ENCODE measurements around the gene GPBP1L1.
A peak's percentile ranks its signal among the peaks of the same experiment; 100 is the strongest.
"Not testable (repeated sequence)": the region's sequence is repeated elsewhere in the genome, so short reads cannot be mapped to it uniquely, and the experiment has no call there.

The GPBP1L1 gene

DNA sequence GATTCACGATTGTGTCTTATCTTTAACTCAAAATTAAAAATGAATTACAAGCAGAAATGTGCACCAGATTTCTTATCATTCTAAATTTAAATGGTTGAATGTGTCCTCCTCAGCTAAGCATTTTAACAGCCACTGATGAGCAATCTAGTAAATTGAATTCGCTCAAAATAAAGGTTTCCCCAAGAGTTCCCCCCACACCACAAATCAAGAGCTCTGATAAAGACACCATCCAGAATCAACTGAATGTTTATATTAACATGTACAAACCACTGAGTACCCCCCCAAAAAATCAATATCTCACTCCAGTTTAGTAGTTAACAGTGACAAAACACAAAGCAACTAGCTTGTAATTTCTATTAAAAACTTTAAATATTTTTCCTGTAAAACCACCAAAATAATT lies 1.9 kb downstream of the GPBP1L1 start:
- peak overlapping the region in 3 of 21 experiments; percentile 39 to 98 (median 94) for H3K27ac ChIP-seq

DNA sequence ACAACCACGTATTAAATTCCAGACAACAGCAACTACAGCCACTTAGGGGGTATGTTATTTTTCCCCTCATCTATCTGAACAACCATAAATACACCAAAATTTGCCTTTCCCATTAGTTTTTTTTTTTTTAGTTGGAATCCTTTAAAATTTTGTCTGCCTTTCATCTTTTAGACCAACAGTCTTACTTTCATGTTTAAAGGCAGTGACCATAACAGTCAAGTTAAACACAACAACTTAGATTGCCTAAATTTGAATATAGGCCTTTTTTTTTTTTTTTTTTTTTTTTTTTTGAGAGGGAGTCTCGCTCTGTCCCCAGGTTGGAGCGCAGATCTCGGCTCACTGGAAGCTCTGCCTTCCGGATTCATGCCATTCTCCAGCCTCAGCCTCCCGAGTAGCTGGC lies 3.4 kb downstream of the GPBP1L1 start:
- Histone ChIP-seq H3K27ac (no peak overlapping the region), H3K4me3 (no peak overlapping the region)

More for the DNA sequence above, 1.9 kb downstream of the GPBP1L1 start:
- peak overlapping the region in 5 of 7 experiments; percentile 86 to 94 (median 93) for H3K4me3 ChIP-seq

DNA sequence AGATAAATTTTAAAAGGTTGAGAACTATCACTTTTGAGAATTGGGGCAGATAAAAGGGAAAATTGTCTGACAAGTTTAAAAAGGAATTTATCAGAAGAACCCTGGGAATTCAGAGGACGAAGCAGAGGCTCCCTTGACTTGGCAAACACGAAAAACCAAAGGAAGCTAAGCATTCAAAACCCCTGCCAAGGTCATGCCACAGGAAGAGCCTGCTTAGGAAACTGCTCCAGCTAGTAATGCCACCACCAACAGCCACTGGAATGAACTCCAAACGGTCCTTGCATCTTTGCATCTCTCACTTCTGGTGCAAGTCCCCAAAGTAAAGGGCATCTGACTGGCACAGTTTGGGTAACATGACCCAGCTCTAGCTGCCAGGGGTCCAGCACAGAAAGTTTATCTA lies 7.2 kb downstream of the GPBP1L1 start:
- H3K27ac ChIP-seq = peak overlapping the region in 4 of 21 experiments; percentile 8 to 23 (median 20)

DNA sequence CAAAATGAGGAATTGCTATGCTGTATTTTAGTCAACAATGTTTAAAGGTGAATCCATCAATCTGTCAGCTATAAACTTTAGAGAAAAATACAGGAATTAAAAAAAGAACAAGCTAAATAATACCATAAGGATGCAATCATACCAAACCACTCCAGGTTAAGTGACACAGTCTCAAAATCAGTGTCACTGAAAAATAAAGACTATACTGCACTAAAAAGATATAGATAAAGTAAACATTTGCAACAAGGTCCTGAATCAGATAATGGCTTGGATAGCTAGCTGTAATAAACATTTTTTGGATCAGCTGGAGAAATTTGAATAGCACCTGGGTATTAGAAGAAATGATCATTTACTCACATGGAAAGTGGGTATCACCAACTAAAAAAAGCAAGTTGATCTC lies 7.8 kb downstream of the GPBP1L1 start:
- Histone ChIP-seq H3K27ac (peak overlapping the region in 1 of 21 experiments; percentile 18), H3K4me3 (no peak overlapping the region)

More for the DNA sequence above, 7.2 kb downstream of the GPBP1L1 start:
- no peak overlapping the region for H3K4me3 ChIP-seq

DNA sequence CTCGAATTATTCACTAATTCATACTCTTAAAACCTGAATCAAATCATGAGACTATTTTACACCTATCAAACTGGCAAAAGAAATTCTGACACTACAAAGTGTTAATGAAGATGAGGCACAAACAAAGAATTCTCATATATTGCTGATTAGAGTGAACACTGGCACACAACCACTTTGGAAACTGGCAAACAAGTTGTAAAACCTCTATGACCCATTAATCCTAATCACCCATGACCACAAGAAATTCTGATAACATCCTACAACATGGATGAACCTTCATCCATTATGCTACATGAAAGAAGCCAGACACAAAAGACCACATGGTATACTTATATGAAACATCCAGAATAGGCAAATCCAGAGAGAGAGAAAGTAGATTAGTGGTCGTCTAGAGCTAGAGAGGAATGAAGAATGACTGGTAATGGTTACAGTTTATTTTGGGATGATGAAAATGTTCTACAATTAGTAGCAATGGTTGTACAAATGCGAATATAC lies 8.5 kb downstream of the GPBP1L1 start:
- H3K4me3 ChIP-seq = no peak overlapping the region
- H3K27ac ChIP-seq = peak overlapping the region in 2 of 21 experiments; percentile 11 to 22

DNA sequence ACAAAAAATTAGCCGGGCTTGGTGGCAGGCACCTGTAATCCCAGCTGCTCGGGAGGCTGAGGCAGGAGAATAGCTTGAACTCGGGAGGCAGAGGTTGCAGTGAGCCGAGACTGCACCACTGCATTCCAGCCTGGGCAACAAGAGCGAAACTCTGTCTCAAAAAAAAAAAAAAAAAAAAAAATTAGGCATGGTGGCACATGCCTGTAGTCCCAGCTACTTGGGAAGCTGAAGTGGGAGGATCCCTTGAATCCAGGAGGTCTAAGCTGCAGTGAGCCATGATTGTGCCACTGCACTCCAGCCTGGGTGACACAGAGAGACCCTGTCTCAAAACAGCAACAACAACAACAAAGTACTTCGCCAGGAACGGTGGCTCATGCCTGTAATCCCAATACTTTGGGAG lies 9.8 kb downstream of the GPBP1L1 start:
- not testable (repeated sequence) for H3K27ac ChIP-seq, H3K4me3 ChIP-seq

DNA sequence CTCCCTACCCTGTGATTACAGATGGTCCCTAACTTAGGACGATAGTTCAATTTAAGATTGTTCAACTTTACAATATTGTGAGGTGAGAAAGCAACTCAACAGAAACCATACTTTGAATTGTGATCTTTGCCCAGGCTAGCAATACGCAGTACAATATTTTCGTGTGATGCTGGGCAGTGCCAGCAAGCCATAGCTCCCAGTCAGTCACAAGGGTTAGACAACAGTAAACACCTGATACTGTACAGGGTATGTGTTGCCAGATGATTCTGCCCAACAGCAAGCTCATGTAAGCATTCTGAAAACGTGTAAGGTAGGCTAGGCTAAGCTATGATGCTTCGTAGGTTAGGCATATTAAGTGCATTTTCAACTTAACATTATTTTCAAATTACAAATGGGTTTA lies 11.9 kb downstream of the GPBP1L1 start:
- Histone ChIP-seq H3K27ac (no peak overlapping the region), H3K4me3 (no peak overlapping the region)

DNA sequence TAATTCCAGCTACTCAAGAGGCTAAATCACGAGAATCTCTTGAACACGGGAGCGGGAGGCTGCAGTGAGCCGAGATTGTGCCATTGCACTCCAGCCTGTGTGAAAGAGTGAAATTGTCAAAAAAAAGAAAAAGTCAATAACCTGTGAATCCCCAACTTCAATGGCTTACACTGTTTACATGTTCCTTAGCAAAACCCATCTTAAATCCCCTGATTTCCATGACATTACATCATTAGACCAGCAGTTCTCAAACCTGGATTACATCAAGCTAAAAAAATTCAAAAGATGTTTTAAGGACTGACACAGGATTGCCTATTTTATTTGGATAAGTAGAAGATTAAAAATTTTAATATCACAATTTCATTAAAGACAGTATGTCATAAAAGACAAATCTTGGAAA lies 12.4 kb downstream of the GPBP1L1 start:
- no peak overlapping the region for H3K27ac ChIP-seq
- H3K4me3 ChIP-seq = no peak overlapping the region

DNA sequence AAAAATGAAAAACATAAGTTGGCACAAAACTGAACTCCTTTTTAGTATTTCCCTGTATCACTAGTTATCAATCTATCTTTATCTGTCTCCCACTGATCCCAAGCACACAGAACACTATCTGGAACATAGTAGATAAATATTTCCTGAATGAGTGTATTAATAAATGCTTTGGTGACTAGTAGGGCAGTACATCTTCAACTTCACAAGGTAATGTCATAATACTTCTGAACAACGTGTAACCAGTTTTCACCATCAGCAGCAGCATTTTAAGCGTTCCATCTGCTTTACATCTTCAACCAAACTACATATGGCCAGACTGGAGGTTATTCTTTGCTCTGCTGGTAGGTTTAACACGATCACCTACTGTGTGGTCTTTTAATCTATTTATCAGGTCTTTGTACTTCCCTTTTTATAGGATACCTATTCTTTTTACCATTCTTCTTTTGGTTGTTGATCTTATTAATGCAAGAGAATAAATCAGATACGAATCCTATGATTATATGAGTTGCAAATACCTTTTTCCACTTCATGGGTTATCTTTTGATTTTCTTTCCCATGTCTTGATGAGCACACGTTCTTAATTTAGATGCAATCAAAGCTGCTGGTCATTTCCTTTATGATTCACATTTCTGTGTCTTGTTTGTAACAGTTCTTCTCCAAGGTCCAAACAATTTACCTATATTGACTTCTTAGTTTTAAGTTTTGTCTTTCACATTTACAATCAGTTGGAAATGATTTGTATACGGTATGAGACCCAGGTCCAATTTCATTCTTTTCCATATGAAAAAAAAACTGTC lies 16.3 kb downstream of the GPBP1L1 start:
- peak overlapping the region in 1 of 21 experiments; percentile 9 for H3K27ac ChIP-seq
- no peak overlapping the region for H3K4me3 ChIP-seq

DNA sequence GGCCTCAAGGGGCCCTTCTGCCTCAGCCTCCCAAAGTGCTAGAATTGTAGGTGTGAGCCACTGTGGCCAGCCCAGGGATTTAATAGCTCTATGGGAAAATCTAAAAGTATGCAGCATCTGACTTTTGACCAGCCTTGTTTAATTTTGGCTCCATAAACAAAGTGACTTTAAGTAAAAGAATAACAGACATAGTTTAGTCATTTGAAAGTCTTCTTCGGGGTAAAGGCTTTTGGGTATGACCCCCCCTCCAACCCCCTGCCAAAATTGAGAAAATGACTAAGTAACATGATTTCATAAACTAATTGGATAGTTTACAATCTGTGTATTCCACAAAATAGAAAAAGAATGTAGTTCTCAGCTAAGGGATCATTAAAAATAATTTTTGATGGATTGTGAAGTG lies 17.0 kb downstream of the GPBP1L1 start:
- peak overlapping the region in 1 of 21 experiments; percentile 9 for H3K27ac ChIP-seq
- H3K4me3 ChIP-seq = no peak overlapping the region

DNA sequence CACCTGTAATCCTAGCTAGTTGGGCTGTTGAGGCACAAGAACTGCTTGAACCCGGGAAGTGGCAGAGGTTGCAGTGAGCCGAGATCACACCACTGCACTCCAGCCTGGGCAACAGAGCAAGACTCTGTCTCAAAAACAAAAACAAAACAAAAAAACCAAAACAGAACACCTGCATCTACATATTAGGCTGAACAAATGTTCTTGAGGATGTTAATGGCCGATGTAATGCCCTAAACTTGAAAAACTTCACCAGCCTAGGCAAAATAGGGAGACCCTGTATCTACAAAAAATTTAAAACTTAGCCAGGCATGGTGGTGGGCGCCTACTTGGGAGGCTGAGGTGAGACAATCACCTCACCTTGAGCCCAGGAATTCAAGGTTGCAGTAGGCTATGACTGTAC lies 17.8 kb downstream of the GPBP1L1 start:
- Histone ChIP-seq H3K4me3 (no peak overlapping the region), H3K27ac (no peak overlapping the region)

DNA sequence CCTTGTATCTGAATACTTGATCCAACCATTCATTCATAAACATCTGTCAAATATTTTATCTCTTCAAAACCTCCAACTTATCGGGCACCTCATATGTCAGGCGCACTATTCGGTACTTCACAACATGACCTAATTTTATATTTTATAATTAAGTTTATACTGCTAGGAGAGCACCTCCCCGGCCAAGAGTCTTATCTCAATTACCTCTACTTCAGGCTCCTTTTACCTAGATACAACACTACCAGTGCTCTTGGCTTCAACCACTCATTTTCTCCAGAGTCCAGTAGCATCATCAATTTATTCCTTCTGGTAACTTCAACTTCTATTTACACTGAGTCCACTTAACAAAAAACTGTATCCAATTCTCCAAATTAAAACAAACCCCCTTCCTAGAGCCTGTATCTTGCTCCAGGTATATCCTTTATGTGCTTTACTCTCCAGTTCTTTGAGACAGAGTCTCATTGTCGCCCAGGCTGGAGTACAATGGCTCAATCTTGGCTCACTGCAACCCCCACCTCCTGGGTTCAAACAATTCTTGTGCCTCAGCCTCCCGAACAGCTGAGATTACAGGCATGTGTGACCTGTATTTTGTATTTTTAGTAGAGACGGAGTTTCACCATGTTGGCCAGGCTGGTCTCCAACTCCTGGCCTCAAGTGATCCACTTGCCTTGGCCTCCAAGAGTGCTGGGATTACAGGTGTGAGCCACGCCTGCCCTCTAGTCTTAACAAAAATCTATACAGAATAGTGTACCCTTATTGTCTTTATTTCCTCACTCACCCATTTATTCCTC lies 18.8 kb downstream of the GPBP1L1 start:
- H3K27ac ChIP-seq = no peak overlapping the region
- H3K4me3 ChIP-seq = no peak overlapping the region

DNA sequence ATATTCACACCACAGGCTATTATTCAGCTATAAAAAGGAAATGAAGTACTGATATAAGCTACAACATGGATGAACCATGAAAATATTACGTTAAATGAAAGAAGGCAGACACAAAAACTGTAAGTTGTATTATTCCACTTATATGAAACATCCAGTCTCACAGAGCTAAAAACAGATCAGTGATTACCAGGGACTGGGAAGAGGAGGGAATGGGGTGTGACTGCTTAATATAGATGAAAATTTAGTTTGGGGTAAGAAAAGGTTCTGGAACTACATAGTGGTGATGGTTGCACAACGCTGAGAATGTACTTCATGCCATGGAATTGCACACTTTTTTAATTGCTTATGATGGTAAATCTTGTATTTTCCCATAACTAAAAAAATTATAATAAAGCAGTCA lies 19.5 kb downstream of the GPBP1L1 start:
- Histone ChIP-seq H3K27ac (no peak overlapping the region), H3K4me3 (no peak overlapping the region)

DNA sequence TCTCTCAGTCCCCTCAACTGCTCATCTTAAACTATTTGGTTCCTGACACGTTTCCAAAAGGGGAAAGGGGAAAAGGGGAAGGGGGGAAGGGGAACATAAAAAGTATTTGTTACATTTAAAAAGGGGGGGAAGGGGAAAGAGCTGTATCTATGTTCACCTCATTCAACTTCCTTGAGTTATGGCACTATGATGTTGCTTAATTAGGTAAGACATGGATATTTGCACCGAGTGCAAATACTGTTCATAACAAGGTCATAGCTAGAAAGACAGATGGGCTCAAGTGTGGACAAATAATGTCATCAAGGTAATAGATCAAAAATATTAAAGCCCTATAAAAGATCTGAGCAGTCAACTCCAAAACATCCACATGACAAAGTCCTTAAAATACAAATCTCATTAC lies 26.0 kb downstream of the GPBP1L1 start:
- Histone ChIP-seq H3K4me3 (no peak overlapping the region), H3K27ac (no peak overlapping the region)

DNA sequence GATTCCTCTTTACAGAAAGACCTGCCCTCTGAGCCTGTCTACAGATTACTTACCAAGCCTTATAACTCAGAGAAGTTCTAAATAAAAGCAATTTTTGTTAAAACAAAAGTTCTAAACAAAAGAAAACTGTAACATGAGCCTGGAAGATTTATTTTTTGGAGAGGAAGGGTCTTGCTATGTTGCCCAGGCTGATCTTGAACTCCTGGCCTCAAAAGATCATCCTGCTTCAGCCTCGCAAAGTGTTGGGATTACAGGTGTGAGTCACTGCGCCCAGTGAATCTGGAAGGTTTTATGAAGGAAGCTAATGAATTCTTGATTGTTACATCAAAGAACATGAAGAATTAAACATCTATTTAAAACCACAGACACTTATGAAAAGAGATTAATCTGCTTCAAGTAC lies 27.1 kb downstream of the GPBP1L1 start:
- Histone ChIP-seq H3K4me3 (no peak overlapping the region), H3K27ac (peak overlapping the region in 1 of 21 experiments; percentile 8)

DNA sequence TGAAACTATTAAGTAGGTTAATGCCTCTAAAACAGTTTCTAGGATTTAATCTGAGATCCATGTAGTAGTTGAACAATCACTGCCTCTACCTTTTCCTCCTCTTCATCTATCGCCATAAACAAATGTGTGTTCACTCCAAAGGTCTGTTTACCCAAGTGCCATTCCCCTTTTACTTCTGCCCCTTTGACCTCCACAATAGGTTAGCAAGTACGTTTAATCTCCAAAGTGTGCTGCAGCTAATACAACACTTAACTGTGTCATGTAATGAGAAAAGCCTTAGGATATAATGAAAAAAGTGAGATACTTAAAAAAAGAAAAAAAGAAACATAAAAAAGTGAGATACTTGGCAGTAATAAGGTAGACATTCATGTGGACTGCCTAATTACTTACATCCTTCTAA lies 28.2 kb downstream of the GPBP1L1 start:
- Histone ChIP-seq H3K4me3 (no peak overlapping the region), H3K27ac (no peak overlapping the region)

DNA sequence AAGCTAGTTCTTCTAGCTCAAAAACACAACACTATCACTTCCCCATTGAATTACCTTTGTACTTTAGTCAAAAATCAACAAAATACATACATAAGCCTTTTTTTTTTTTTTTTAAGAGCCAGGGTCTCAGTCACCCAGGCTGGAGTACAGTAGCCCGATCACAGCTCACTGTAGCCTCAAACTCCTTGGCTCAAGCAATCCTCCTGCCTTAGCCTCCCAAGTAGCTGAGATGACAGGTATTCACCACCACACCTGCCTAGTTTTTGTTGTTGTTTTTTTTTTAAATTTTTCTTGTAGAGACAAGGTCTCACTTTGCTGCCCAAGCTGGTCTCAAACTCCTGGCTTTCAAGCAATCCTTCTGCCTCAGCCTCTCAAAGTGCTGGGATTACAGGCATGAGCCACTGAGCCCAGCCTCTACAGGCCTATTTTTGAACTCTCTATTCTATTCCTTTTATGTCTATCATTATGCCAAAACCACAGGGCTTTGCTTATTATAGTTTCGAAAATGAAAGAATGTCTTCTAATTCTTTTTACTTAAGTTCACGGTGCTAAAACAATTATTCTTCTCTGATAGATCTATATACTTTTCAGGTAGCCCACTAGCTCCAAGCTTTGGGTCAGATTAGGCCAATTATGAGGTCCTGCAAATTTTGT lies 29.6 kb downstream of the GPBP1L1 start:
- H3K27ac ChIP-seq = no peak overlapping the region

DNA sequence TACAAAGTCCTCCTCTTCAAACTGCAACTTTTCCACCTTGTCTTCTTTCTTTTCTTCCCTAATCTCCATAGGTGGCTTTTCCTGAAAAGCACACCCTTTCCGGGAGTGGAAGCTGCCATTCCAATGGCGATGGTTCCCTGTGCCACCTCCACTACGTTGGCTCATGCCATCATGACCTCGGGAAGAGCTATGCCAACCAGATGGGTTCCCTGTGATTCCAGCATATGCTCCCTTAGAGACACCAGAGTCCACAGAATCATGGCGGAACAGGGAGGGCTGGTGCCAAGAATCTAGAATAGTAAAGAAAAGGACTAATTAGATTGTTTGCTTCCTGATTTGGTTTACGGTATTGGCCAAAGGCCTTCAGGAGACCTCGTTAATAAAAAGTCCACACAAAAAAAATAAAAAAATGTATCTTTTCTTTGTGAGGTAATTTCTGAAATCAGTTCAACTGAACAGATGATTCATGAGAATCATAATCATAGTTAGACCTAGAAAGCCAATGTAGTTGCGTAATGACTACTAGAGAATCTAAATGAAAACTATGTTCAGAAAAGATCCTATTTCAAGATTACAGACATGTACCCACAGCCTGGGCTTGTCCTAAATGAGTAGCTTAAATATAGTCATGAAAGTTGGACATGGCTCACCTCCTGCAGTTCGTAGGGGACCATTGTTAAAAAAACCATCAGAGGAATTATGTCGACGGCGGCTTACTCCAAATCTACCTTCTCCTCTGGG lies 31.6 kb downstream of the GPBP1L1 start:
- Histone ChIP-seq H3K4me3 (no peak overlapping the region), H3K27ac (no peak overlapping the region)

More for the DNA sequence above, 29.6 kb downstream of the GPBP1L1 start:
- H3K4me3 ChIP-seq = no peak overlapping the region

DNA sequence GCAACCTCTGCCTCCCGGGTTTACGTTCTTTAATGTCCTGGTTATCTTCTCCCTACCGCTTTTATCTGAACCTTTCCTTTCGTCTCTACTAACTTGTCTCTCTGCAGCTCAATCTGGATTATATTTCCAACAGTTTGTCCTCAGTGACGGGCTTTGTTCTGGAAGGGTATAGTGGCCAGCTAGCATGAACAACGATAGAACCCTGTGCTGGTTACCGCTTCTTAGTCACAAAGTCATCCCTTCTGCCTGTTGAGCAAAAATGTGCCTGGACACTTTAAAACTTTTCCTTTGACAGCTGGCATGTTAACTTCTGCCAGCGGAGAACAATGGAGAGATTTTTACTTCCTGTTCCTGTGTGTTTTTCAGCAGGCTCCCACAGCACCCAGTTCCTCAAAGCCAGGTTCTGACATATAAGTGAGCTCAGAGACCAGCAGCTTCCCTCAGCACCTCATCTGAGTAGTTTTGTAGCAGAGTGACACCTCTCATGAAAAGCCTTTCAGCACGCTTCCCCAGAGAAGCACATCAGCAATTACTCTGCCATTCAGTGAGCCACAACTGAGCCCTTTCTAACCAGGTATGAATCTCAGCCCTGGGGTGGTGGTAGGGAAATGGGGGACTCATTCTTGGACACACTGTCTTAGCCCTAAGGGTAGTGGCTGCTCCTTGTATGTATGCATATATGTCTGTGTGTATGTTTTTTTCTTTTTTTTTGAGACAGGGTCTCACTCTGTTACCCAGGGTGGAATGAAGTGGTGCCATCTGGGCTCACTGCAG lies 38.9 kb downstream of the GPBP1L1 start:
- H3K27ac ChIP-seq = peak overlapping the region in 1 of 21 experiments; percentile 26
- no peak overlapping the region for H3K4me3 ChIP-seq

All from skin epidermis (tissue), 12 donors.